Heart left ventricle (tissue), 13 donors: ENCODE data around the gene SEC11C.

Source experiments
- CTCF ChIP-seq, 12 donors: fragments of 200-600 bp; sonication (generic) in 4 of 12; IDR thresholded peaks; one replicate each; pipeline versions ENCODE4 v1.5.0 to v1.8.0; 2018 to 2022; ENCODE audit warnings: antibody characterized with exemption in 12 of 12, mild to moderate bottlenecking in 5 of 12
- POLR2A ChIP-seq, 2 donors: fragments of 450-650 bp; IDR thresholded peaks; one replicate each; pipeline ENCODE4 v1.6.1; 2017; ENCODE audit warnings: antibody characterized with exemption in 2 of 2, mild to moderate bottlenecking in 2 of 2, moderate library complexity in 2 of 2
- donor health status: ischemic (EF 13 %, LVEDD 7.1; RV severe dilation, severe dysfunction).
- donor health status: DM: no; HTN: yes; CAD: no.
- donor health status: DM: no; HTN: no; CAD: no.
- donor health status: ischemic (EF 25% LVEDD 6.9; RV normal size, moderate dysfunction).
- donor health status: ischemic (EF 25% LVEDD 5.7; RV mildly dilated, moderate dysfunction).
- donor health status: ischemic (EF 35%, LVEDD 5.7; RV mildly dilated, moderate dysfunction).
- donor health status: nonischemic (EF 11% LVEDD 7.7; RV severe dilation, severe dysfunction).
- donor health status: DM: yes; HTN: yes; CAD: no.
- donor health status: PGD.
- donor health status: ischemic (EF 29% LVEDD 5.4; RV normal size, mild dysfunction).
- donor health status: nonischemic (EF 23%, LVEDD 6.1; RV moderate dilation, normal function).

DNA sequence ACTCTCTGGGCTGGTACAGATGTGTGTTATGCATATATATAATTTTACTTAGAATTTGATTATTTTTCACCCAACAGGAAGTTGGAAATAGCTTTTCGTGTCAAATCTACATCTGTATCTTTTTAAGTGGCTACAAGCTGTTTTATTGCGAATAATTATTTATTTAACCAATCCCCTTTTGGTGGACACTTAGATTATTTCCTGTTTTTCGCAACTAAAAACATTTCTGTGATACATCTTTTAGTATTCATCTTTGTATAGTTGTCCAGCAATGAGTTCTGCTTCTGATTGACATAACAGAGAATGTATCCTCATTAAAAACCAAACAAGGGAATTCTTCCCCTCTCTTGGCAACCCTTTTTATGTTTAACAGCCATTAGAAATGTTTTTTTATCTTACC, 16.6 kb downstream of the SEC11C start:
- TF ChIP-seq CTCF (IDR thresholded peaks at IDR 0.05) (no peak), POLR2A (IDR thresholded peaks at IDR 0.05) (no peak)
